ENCODE data around the gene NDUFAF3. TPM values are rescaled to one million over a fixed set of nuclear protein-coding genes. Genes with fewer than 3 reads are reported as not detected.

Gene NDUFAF3
- polyA plus RNA-seq, 3 donors: 42.1 to 93.4 (median 88.8) TPM

- H3K9me3 ChIP-seq (replicated peaks in 1 of 2; ENCODE audit: control insufficient read depth in 1 of 2, insufficient read depth in 1 of 2, low read length in 2 of 2): no peaks in the 10 kb centered on the region
- H3K4me1 Mint-ChIP-seq: peaks cover 32% of the 10 kb centered on the region
- H3K4me1 ChIP-seq (ENCODE audit: control insufficient read depth in 1 of 2, insufficient read depth in 2 of 2, low read length in 2 of 2): peaks cover 41 to 50% of the 10 kb centered on the region in 2 donors
- H3K79me2 ChIP-seq (ENCODE audit: insufficient read depth, low read length): peaks cover 62% of the 10 kb centered on the region
- no peaks in the 10 kb centered on the region for H3K27me3 ChIP-seq (ENCODE audit: control insufficient read depth in 2 of 2, insufficient read depth in 2 of 2, low read length in 2 of 2)
- H3K4me3 ChIP-seq (replicated peaks in 1 of 3; ENCODE audit: low read depth in 2 of 3, low read length in 3 of 3): peak overlapping the region; percentile 71 to 90 (median 84)
- no peak overlapping the region for H2AFZ ChIP-seq (ENCODE audit: insufficient read depth, low read depth, low read length, poor library complexity, severe bottlenecking)
- H3K4me3 Mint-ChIP-seq: peak overlapping the region; percentile 90 to 92
- intact Hi-C loops (cut with micrococcal nuclease): loop anchor here (1.0 to 5.0 kb wide), 3 partner anchors 12 to 72 kb away; partner anchors contain the start of gene QRICH1 (in 2 of the 2)
- 19% methylated on average over 10 of the region's 12 CpGs for WGBS (ENCODE audit: insufficient coverage)
- H3K9ac ChIP-seq (ENCODE audit: insufficient read depth, low read length, poor library complexity, severe bottlenecking): peak overlapping the region; percentile 98
- peak overlapping the region; percentile 94 for H3K4me2 ChIP-seq (replicated peaks; ENCODE audit: extremely low read depth, low read length, poor library complexity, severe bottlenecking)
- peak overlapping the region; percentile 96 to 99 (median 98) for H3K27ac Mint-ChIP-seq
- peak overlapping the region; percentile 98 for H3K27ac ChIP-seq (ENCODE audit: low read depth in 1 of 2, low read length in 2 of 2)
- peaks cover 32 to 35% of the 10 kb centered on the region in 2 donors for H3K36me3 Mint-ChIP-seq
- TF ChIP-seq CTCF (IDR thresholded peaks at IDR 0.05): no peak
- H3K27me3 Mint-ChIP-seq (ENCODE audit: low read depth in 3 of 3): peaks cover 0 to 2% (median 0%) of the 10 kb centered on the region in 3 donors
- H3K9me3 Mint-ChIP-seq: no peaks in the 10 kb centered on the region
- peak in 2 of 3 donors; percentile 29 to 70 for DNase-seq
- H3K36me3 ChIP-seq (replicated peaks in 1 of 2; ENCODE audit: control insufficient read depth in 1 of 2, insufficient read depth in 2 of 2, low read length in 2 of 2): peaks cover 28 to 39% of the 10 kb centered on the region in 2 donors
- peaks cover 9% of the 10 kb centered on the region for H4K20me1 ChIP-seq (ENCODE audit: insufficient read depth, low read length)
Observed at GRCh38 chr3:49019941-49020329, 2.0 kb upstream of the NDUFAF3 start.

- Histone ChIP-seq H3K27ac (ENCODE audit: low read depth in 1 of 2, low read length in 2 of 2) (peak overlapping the region; percentile 98), H3K9me3 (replicated peaks in 1 of 2; ENCODE audit: control insufficient read depth in 1 of 2, insufficient read depth in 1 of 2, low read length in 2 of 2) (no peaks in the 10 kb centered on the region), H3K79me2 (ENCODE audit: insufficient read depth, low read length) (peaks cover 62% of the 10 kb centered on the region), H3K27me3 (ENCODE audit: control insufficient read depth in 2 of 2, insufficient read depth in 2 of 2, low read length in 2 of 2) (no peaks in the 10 kb centered on the region), H3K4me2 (replicated peaks; ENCODE audit: extremely low read depth, low read length, poor library complexity, severe bottlenecking) (peak overlapping the region; percentile 94), H3K4me3 (replicated peaks in 1 of 3; ENCODE audit: low read depth in 2 of 3, low read length in 3 of 3) (peak overlapping the region; percentile 71 to 90 (median 84)), H4K20me1 (ENCODE audit: insufficient read depth, low read length) (peaks cover 7% of the 10 kb centered on the region), H2AFZ (ENCODE audit: insufficient read depth, low read depth, low read length, poor library complexity, severe bottlenecking) (peak overlapping the region; percentile 16), H3K4me1 (ENCODE audit: control insufficient read depth in 1 of 2, insufficient read depth in 2 of 2, low read length in 2 of 2) (peaks cover 41 to 50% of the 10 kb centered on the region in 2 donors), H3K36me3 (replicated peaks in 1 of 2; ENCODE audit: control insufficient read depth in 1 of 2, insufficient read depth in 2 of 2, low read length in 2 of 2) (peaks cover 28 to 39% of the 10 kb centered on the region in 2 donors), H3K9ac (ENCODE audit: insufficient read depth, low read length, poor library complexity, severe bottlenecking) (peak overlapping the region; percentile 98)
- WGBS (ENCODE audit: insufficient coverage): under 1% methylated on average over 39 of the region's 51 CpGs
- peaks cover 32% of the 10 kb centered on the region for H3K4me1 Mint-ChIP-seq
- H3K27ac Mint-ChIP-seq: peak overlapping the region; percentile 96 to 99 (median 98)
- H3K4me3 Mint-ChIP-seq: peak overlapping the region; percentile 90 to 92
- DNase-seq: peak; percentile 68 to 83 (median 76)
- peaks cover 32 to 35% of the 10 kb centered on the region in 2 donors for H3K36me3 Mint-ChIP-seq
- no peak for TF ChIP-seq CTCF (IDR thresholded peaks at IDR 0.05)
- H3K9me3 Mint-ChIP-seq: no peaks in the 10 kb centered on the region
- intact Hi-C loops (cut with micrococcal nuclease): loop anchor here (1.0 to 5.0 kb wide), 4 partner anchors 9 to 72 kb away; partner anchors contain the start of genes QRICH1 (in 2 of the 2) and IMPDH2 (in 1 of the 2)
- peaks cover 0 to 2% (median 0%) of the 10 kb centered on the region in 3 donors for H3K27me3 Mint-ChIP-seq (ENCODE audit: low read depth in 3 of 3)
Observed at GRCh38 chr3:49020330-49021212, 1.4 kb upstream of the NDUFAF3 start.
